ENCODE measurements around the gene GATA2. TPM values are rescaled to one million over a fixed set of nuclear protein-coding genes. Genes with fewer than 3 reads are reported as not detected.
A peak's percentile ranks its signal among the peaks of the same experiment; 100 is the strongest.

Gene GATA2
- total and polyA plus RNA-seq, 12 donors = 6.8 to 29.8 (median 12.6) TPM

DNA sequence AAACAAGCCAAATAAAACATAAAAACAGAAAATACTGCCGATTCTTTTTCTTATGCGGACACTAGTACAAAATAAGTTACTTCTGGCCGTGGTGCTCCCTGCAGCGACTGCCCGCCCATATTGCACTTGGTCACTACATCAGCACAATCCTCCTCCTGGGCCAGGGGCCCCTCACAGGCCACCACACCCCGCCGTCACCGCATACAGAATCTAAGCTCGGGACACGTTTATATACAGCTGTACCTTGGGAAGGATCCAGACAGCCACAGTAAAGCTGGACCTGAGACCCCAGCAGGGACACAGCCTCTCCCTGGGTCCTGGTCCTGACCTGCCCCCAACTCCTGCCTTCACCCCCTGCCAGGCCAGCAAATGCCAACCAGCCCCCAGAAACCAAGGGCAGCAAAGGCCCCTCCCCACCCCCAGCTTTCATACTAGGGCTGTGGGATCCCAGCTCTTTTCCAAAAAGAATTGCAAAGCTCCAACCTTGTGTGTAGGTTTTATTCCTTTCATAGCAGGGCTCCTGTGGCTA, 13.4 kb downstream of the GATA2 start:
- ATAC-seq (no peak), DNase-seq (no peak)
- Histone ChIP-seq H3K9me3 (no peaks in the 10 kb centered on the region), H3K4me3 (peak overlapping the region in 1 of 10 donors; percentile 29), H3K27ac (peak overlapping the region in 3 of 10 donors; percentile 73 to 91 (median 79)), H3K36me3 (peaks cover 0 to 28% (median 0%) of the 10 kb centered on the region in 9 donors), H3K27me3 (peaks cover 0 to 57% (median 39%) of the 10 kb centered on the region in 7 donors), H3K4me1 (peaks cover 6 to 59% (median 40%) of the 10 kb centered on the region in 9 donors)
- TF ChIP-seq, protein P1, sequence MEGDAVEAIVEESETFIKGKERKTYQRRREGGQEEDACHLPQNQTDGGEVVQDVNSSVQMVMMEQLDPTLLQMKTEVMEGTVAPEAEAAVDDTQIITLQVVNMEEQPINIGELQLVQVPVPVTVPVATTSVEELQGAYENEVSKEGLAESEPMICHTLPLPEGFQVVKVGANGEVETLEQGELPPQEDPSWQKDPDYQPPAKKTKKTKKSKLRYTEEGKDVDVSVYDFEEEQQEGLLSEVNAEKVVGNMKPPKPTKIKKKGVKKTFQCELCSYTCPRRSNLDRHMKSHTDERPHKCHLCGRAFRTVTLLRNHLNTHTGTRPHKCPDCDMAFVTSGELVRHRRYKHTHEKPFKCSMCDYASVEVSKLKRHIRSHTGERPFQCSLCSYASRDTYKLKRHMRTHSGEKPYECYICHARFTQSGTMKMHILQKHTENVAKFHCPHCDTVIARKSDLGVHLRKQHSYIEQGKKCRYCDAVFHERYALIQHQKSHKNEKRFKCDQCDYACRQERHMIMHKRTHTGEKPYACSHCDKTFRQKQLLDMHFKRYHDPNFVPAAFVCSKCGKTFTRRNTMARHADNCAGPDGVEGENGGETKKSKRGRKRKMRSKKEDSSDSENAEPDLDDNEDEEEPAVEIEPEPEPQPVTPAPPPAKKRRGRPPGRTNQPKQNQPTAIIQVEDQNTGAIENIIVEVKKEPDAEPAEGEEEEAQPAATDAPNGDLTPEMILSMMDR (IDR thresholded peaks at IDR 0.05) = no peak
- intact Hi-C loops (cut with DNase I) = loop anchor here in 4 of 10 donors (2.0 to 5.0 kb wide), 3 partner anchors 52 to 98 kb away; no protein-coding TSS in a partner anchor
- 85 to 87% methylated on average over 10 of the region's 10 CpGs for WGBS, 2 donors

GRCh38 chr3:128478576-128479506, 14.2 kb downstream of the GATA2 start:
- H3K4me1 ChIP-seq = peaks cover 6 to 51% (median 37%) of the 10 kb centered on the region in 9 donors
- no peak overlapping the region for H3K4me3 ChIP-seq
- TF ChIP-seq, protein P1 (IDR thresholded peaks at IDR 0.05) = no peak
- no peaks in the 10 kb centered on the region for H3K9me3 ChIP-seq
- peaks cover 0 to 49% (median 32%) of the 10 kb centered on the region in 7 donors for H3K27me3 ChIP-seq
- intact Hi-C loops (cut with DNase I) = loop anchor here in 2 of 10 donors (5.0 kb wide), 1 partner anchor 52 kb away; no protein-coding TSS in a partner anchor
- H3K36me3 ChIP-seq = peaks cover 0 to 28% (median 0%) of the 10 kb centered on the region in 9 donors
- 81 to 82% methylated on average over 11 of the region's 11 CpGs for WGBS, 2 donors
- DNase-seq (no peak), ATAC-seq (no peak)
- H3K27ac ChIP-seq = peak overlapping the region in 1 of 10 donors; percentile 91

- no peaks in the 10 kb centered on the region for H3K9me3 ChIP-seq
- DNase-seq = no peak
- ATAC-seq = no peak
- WGBS, 2 donors = 89% methylated on average over 5 of the region's 5 CpGs
- H3K27ac ChIP-seq = no peak overlapping the region
- H3K4me3 ChIP-seq = no peak overlapping the region
- TF ChIP-seq, protein P1 (IDR thresholded peaks at IDR 0.05) = no peak
- peaks cover 0 to 28% (median 0%) of the 10 kb centered on the region in 9 donors for H3K36me3 ChIP-seq
- intact Hi-C loops (cut with DNase I) = loop anchor here in 2 of 10 donors (5.0 kb wide), 1 partner anchor 49 kb away; no protein-coding TSS in a partner anchor
- peaks cover 0 to 38% (median 20%) of the 10 kb centered on the region in 7 donors for H3K27me3 ChIP-seq
- peaks cover under 1 to 29% (median 17%) of the 10 kb centered on the region in 9 donors for H3K4me1 ChIP-seq
These were observed 16.3 kb downstream of the GATA2 start for GRCh38 chr3:128476659-128477058.

GRCh38 chr3:128475355-128475754, 17.6 kb downstream of the GATA2 start:
- DNase-seq = no peak

More at GRCh38 chr3:128475355-128475754, 17.6 kb downstream of the GATA2 start:
- Histone ChIP-seq H3K9me3 (no peaks in the 10 kb centered on the region), H3K36me3 (peaks cover 0 to 21% (median 0%) of the 10 kb centered on the region in 9 donors), H3K27ac (no peak overlapping the region), H3K4me3 (no peak overlapping the region), H3K4me1 (peaks cover 0 to 16% (median 7%) of the 10 kb centered on the region in 9 donors), H3K27me3 (peaks cover 0 to 26% (median 13%) of the 10 kb centered on the region in 7 donors)
- ATAC-seq = no peak
- TF ChIP-seq, protein P1 (IDR thresholded peaks at IDR 0.05) = no peak
- intact Hi-C loops (cut with DNase I) = loop anchor here in 2 of 10 donors (5.0 kb wide), 1 partner anchor 48 kb away; no protein-coding TSS in a partner anchor
- WGBS, 2 donors = 87 to 90% methylated on average over 8 of the region's 8 CpGs
